Measurements from ENCODE around the gene HRAS. TPM values are rescaled to one million over a fixed set of nuclear protein-coding genes. Genes with fewer than 3 reads are reported as not detected.

HRAS gene
- total and polyA plus RNA-seq, 10 of the 15 experiments (the other 5 are each of a cell fraction or from before 2014, with no cell fraction given), result 2.8 to 72.4 (median 31.7) TPM

- intact Hi-C loops (cut with micrococcal nuclease; ENCODE audit: unreplicated experiment) (no loop called here), in situ Hi-C loops (cut with MboI) (no loop called here)
- POLR2A ChIA-PET, result no interaction called here
- Histone ChIP-seq H3K4me1 (ENCODE audit: control insufficient read depth, insufficient read depth, low read length) (peaks cover 3% of the 10 kb centered on the region; the same call in 1 of the 2 replicates), H3K9ac (ENCODE audit: control insufficient read depth, insufficient read depth, low read length) (no peak overlapping the region), H2AFZ (ENCODE audit: control insufficient read depth, low read depth, low read length) (no peak overlapping the region), H3K27ac (ENCODE audit: control insufficient read depth, insufficient read depth) (no peak overlapping the region), H3K4me3 (no peak overlapping the region), H3K79me2 (ENCODE audit: control insufficient read depth, insufficient read depth, low read length) (no peaks in the 10 kb centered on the region), H3K27me3 (replicated peaks in 1 of 2; ENCODE audit: control insufficient read depth in 2 of 2, insufficient read depth in 2 of 2, low read length in 1 of 2) (no peaks in the 10 kb centered on the region), H4K20me1 (ENCODE audit: control insufficient read depth, insufficient read depth) (no peaks in the 10 kb centered on the region), H3K4me2 (ENCODE audit: control insufficient read depth, insufficient read depth) (no peak overlapping the region), H3K9me3 (replicated peaks; ENCODE audit: control insufficient read depth, insufficient read depth, low read length) (no peaks in the 10 kb centered on the region), H3K36me3 (ENCODE audit: control insufficient read depth in 2 of 2, insufficient read depth in 2 of 2, low read length in 1 of 2) (peaks cover 0 to 3% of the 10 kb centered on the region in 2 experiments; a peak in 2 of 4 replicates)
- 91% methylated on average over 10 of the region's 10 CpGs for WGBS (ENCODE audit: insufficient coverage, insufficient replicate concordance, low lambda C conversion rate, missing lambda C conversion rate)
- RAD21 ChIA-PET (ENCODE audit: unreplicated experiment), result no interaction called here
- CTCF ChIA-PET, result no interaction called here
- DNase-seq (ENCODE audit: low read depth, low spot score), result no peak
- SMC1A ChIA-PET (ENCODE audit: uncharacterized antibody, unreplicated experiment), result no interaction called here
- no TSS peak for BruUV-seq (replicated peaks)
- FAIRE-seq, result no peak
- no peak for TF ChIP-seq E2F8 (IDR thresholded peaks at IDR 0.05; ENCODE audit: low read depth, partially characterized antibody)
- TF ChIP-seq RB1 (IDR thresholded peaks at IDR 0.05; ENCODE audit: borderline replicate concordance), result no peak
- no peak for TF ChIP-seq ZBTB11 (CRISPR knock-in tag; IDR thresholded peaks at IDR 0.05)
- no peak for TF ChIP-seq TCF7 (IDR thresholded peaks at IDR 0.05; ENCODE audit: borderline replicate concordance)
- TF ChIP-seq CHD4 (IDR thresholded peaks at IDR 0.05), result no peak
- no peak for TF ChIP-seq MYB (IDR thresholded peaks at IDR 0.05; ENCODE audit: borderline replicate concordance, low read depth, low read length)
- TF ChIP-seq ZBED1 (IDR thresholded peaks at IDR 0.05; ENCODE audit: borderline replicate concordance), result no peak
- TF ChIP-seq EZH2 (IDR thresholded peaks at IDR 0.05; ENCODE audit: borderline replicate concordance, control insufficient read depth, low read depth, low read length), result no peak
- TF ChIP-seq CREM (IDR thresholded peaks at IDR 0.05; ENCODE audit: low read depth), result no peak
- TF ChIP-seq NR2F1 (conservative IDR thresholded peaks at IDR 0.05), result no peak
- TF ChIP-seq DPF2 (IDR thresholded peaks at IDR 0.05), result no peak
- TF ChIP-seq TCF3 (IDR thresholded peaks at IDR 0.05; ENCODE audit: borderline replicate concordance, insufficient read depth, low read depth, low read length), result no peak
- TF ChIP-seq IRF5 (IDR thresholded peaks at IDR 0.05; ENCODE audit: borderline replicate concordance), result no peak
- no peak for TF ChIP-seq ZNF24 (IDR thresholded peaks at IDR 0.05)
- no peak for TF ChIP-seq CEBPB (IDR thresholded peaks at IDR 0.05; ENCODE audit: borderline replicate concordance in 1 of 2, low read depth in 2 of 2, low read length in 2 of 2)
- TF ChIP-seq EED (IDR thresholded peaks at IDR 0.05; ENCODE audit: low read depth), result no peak
- no peak for ATAC-seq
These were observed 20.8 kb downstream of the HRAS start for GRCh38 chr11:514606-515005.
